ENCODE results near the gene COPS4. TPM values are rescaled to one million over a fixed set of nuclear protein-coding genes. Genes with fewer than 3 reads are reported as not detected.
"Not testable (repeated sequence)": the region's sequence is repeated elsewhere in the genome, so short reads cannot be mapped to it uniquely, and the experiment has no call there.

COPS4 gene
- 26.0 and 34.4 TPM in 2 replicates for total RNA-seq (ENCODE audit: low replicate concordance)
- long read RNA-seq, transcript COPS4-201 (10 exons, 1,744 nt) = major isoform, 232 of 263 reads
- long read RNA-seq, transcript COPS4-209 (11 exons, 1,695 nt) = minor isoform, 19 of 263 reads
- long read RNA-seq, partial matches to known transcripts = 7 of 263 reads
- long read RNA-seq, other reads (novel, unspliced or antisense) = 5 of 263 reads

- TF ChIP-seq CTCF (conservative IDR thresholded peaks at IDR 0.05) = peak; percentile 53
- peak; percentile 93 for DNase-seq (ENCODE audit: extremely low spot score, unreplicated experiment)
- Mint-ChIP-seq H3K27ac (peak within 1 kb of the TSS; percentile 98), H3K36me3 (no peaks in the 10 kb centered on the region), H3K9me3 (no peaks in the 10 kb centered on the region), H3K27me3 (peaks cover 14% of the 10 kb centered on the region), H3K4me3 (peak within 1 kb of the TSS; percentile 100), H3K4me1 (ENCODE audit: unreplicated experiment) (peaks cover 7% of the 10 kb centered on the region)
Measured at GRCh38 chr4:83034630-83035494, at the start of gene COPS4. COPS4 (plus strand) TSS chr4:83035183; CDS start chr4:83035225, 42 bp downstream.

DNA sequence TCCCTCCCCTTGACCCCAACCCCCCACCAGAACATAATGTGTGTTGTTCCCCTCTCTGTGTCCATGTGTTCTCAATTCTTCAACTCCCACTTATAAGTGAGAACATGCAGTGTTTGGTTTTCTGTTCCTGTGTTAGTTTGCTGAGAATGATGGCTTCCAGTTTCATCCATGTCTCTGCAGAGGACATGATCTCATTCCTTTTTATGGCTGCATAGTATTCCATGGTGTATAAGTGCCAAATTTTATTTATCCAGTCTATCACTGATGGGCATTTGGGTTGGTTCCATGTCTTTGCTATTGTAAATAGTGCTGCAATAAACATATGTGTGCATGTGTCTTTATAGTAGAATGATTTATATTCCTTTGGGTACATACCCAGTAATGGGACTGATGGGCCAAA, 47.5 kb upstream of the COPS4 start:
- H3K4me3 Mint-ChIP-seq; DNase-seq (ENCODE audit: extremely low spot score, unreplicated experiment); H3K27ac Mint-ChIP-seq; H3K4me1 Mint-ChIP-seq (ENCODE audit: unreplicated experiment); H3K27me3 Mint-ChIP-seq; H3K9me3 Mint-ChIP-seq: not testable (repeated sequence)
- peaks cover 24% of the 10 kb centered on the region for H3K36me3 Mint-ChIP-seq

DNA sequence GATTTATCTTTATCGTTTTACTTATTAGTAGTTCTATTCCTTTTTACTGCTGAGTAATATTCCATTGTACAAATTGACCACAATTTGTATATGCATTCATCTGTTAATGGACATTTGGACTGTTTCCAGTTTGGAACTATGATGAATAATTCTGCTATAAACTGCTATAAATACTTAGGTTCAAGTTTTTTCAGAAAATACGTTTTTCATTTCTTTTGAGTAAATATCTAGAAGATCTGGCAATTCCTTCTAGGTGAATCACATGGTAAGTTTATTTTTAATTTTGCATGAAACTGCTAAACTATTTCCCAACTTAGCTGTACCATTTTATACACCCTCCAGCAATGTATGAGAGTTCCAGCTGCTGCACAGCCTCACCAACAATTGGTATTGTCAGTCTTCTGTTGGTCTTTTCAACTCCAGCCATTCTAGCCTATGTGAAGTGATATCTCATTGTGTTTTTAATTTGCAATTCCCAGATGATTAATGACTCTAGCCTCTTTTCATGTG, 46.6 kb upstream of the COPS4 start:
- no peak overlapping the region for H3K27ac Mint-ChIP-seq
- DNase-seq (ENCODE audit: extremely low spot score, unreplicated experiment) = no peak

DNA sequence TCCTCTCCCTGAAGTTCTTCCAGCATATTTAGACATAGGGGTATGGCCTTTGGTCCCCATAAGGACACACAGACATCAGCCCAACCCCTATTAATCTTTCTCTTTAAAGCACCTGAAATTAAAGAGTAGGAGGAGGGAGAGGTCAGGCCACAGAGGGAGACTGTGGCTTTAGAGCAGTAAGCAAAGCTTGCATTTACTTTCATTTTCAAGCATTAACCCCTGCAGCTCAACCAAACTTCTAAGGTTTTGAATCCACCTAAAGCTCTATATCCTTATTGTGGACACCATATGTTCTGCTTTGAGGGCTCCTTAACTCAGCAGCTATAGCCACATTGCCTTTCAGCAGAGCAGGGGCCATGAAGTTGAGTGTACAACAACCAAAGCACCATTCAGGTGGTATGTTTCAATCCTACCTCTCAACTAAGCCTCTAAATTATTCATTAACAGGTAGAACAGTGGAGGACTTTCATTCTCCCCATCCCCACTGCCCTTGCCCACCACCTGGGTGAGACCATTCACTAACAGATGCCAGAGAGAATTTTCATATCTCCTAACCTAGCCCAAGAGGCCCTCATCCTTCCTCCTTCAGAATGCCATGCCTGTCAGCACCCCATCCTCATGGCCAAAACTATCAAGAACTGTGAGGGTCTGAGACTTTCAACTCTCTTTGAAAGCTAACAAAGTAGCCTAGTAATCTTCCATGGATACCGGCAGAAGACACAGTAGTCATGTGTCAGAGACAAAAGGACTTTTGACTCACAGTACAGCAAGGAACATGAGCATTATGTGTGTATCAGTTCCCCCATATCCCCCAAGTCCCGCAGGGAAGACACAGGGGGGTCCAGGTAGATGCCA, 45.2 kb upstream of the COPS4 start:
- TF ChIP-seq CTCF (conservative IDR thresholded peaks at IDR 0.05) = no peak
- Mint-ChIP-seq H3K9me3 (peaks cover 5% of the 10 kb centered on the region), H3K27ac (no peak overlapping the region), H3K27me3 (no peaks in the 10 kb centered on the region), H3K4me3 (no peak overlapping the region), H3K4me1 (ENCODE audit: unreplicated experiment) (peaks cover 4% of the 10 kb centered on the region), H3K36me3 (peaks cover 16% of the 10 kb centered on the region)
- DNase-seq (ENCODE audit: extremely low spot score, unreplicated experiment) = no peak

More for the DNA sequence above, 46.6 kb upstream of the COPS4 start:
- H3K4me3 Mint-ChIP-seq = no peak overlapping the region
- H3K4me1 Mint-ChIP-seq (ENCODE audit: unreplicated experiment) = peaks cover 4% of the 10 kb centered on the region
- no peak for TF ChIP-seq CTCF (conservative IDR thresholded peaks at IDR 0.05)
- H3K9me3 Mint-ChIP-seq = peaks cover 5% of the 10 kb centered on the region
- no peaks in the 10 kb centered on the region for H3K27me3 Mint-ChIP-seq
- H3K36me3 Mint-ChIP-seq = peaks cover 24% of the 10 kb centered on the region

- Mint-ChIP-seq H3K4me1 (ENCODE audit: unreplicated experiment) (peaks cover 8% of the 10 kb centered on the region), H3K36me3 (peaks cover 16% of the 10 kb centered on the region), H3K27ac (no peak overlapping the region), H3K9me3 (no peaks in the 10 kb centered on the region), H3K4me3 (no peak overlapping the region), H3K27me3 (no peaks in the 10 kb centered on the region)
- no peak for DNase-seq (ENCODE audit: extremely low spot score, unreplicated experiment)
- no peak for TF ChIP-seq CTCF (conservative IDR thresholded peaks at IDR 0.05)
Measured at GRCh38 chr4:82994834-82995233, 40.1 kb upstream of the COPS4 start.

Data from type B pancreatic cell (in vitro differentiated cells).